GM18498 (cell line): ENCODE data around the gene MORN1.

Experiments
- ATAC-seq: cut with Tn5 transposase; IDR thresholded peaks from one replicate; pipeline ENCODE4 v1.9.1; 2021; ENCODE audit warnings: mild to moderate bottlenecking, moderate library complexity; ENCODE audit not compliant: unreplicated experiment

MORN1 gene

GRCh38 chr1:2282556-2283270 lies 108.6 kb downstream of the MORN1 start:
- no peak for ATAC-seq

GRCh38 chr1:2279817-2280216 lies 111.5 kb downstream of the MORN1 start:
- ATAC-seq: no peak

GRCh38 chr1:2279210-2279639 lies 112.1 kb downstream of the MORN1 start:
- no peak for ATAC-seq

- no peak for ATAC-seq
Observed at GRCh38 chr1:2278591-2279209, 112.7 kb downstream of the MORN1 start.

GRCh38 chr1:2277741-2278488 lies 113.4 kb downstream of the MORN1 start:
- no peak for ATAC-seq

- no peak for ATAC-seq
Observed at GRCh38 chr1:2276803-2277580, 114.4 kb downstream of the MORN1 start.

- no peak for ATAC-seq
Observed at GRCh38 chr1:2275796-2276536, 115.4 kb downstream of the MORN1 start.

GRCh38 chr1:2274929-2275475 lies 116.4 kb downstream of the MORN1 start:
- no peak for ATAC-seq

- ATAC-seq: no peak
Observed at GRCh38 chr1:2274231-2274928, 117.0 kb downstream of the MORN1 start.

- no peak for ATAC-seq
Observed at GRCh38 chr1:2273401-2274090, 117.8 kb downstream of the MORN1 start.

GRCh38 chr1:2272686-2273400 lies 118.5 kb downstream of the MORN1 start:
- ATAC-seq: no peak

GRCh38 chr1:2271841-2272655 lies 119.3 kb downstream of the MORN1 start:
- ATAC-seq: no peak
